ENCODE results near the gene ERFL.
"Not testable (repeated sequence)": the region's sequence is repeated elsewhere in the genome, so short reads cannot be mapped to it uniquely, and the experiment has no call there.

The ERFL gene

GRCh38 chr19:41941410-41942202, 13.4 kb upstream of the ERFL start:
- no peak for DNase-seq (ENCODE audit: low read depth)

- no peak for DNase-seq (ENCODE audit: low read depth)
These were observed 12.6 kb upstream of the ERFL start for GRCh38 chr19:41940731-41941409.

- DNase-seq (ENCODE audit: low read depth), result no peak
These were observed 11.8 kb upstream of the ERFL start for GRCh38 chr19:41939861-41940730.

- not testable (repeated sequence) for DNase-seq (ENCODE audit: low read depth)
These were observed 11.0 kb upstream of the ERFL start for GRCh38 chr19:41939209-41939608.

GRCh38 chr19:41937525-41938468, 9.5 kb upstream of the ERFL start:
- DNase-seq (ENCODE audit: low read depth), result no peak

- no peak for DNase-seq (ENCODE audit: low read depth)
These were observed 8.7 kb upstream of the ERFL start for GRCh38 chr19:41936961-41937360.

GRCh38 chr19:41936416-41936850, 8.2 kb upstream of the ERFL start:
- DNase-seq (ENCODE audit: low read depth), result no peak

- no peak for DNase-seq (ENCODE audit: low read depth)
These were observed 7.6 kb upstream of the ERFL start for GRCh38 chr19:41935760-41936415.

- DNase-seq (ENCODE audit: low read depth), result no peak
These were observed 6.7 kb upstream of the ERFL start for GRCh38 chr19:41934849-41935374.

- DNase-seq (ENCODE audit: low read depth), result no peak
These were observed 5.6 kb upstream of the ERFL start for GRCh38 chr19:41933693-41934426.

GRCh38 chr19:41932720-41933332, 4.6 kb upstream of the ERFL start:
- DNase-seq (ENCODE audit: low read depth), result no peak

- no peak for DNase-seq (ENCODE audit: low read depth)
These were observed 4.0 kb upstream of the ERFL start for GRCh38 chr19:41932259-41932719.

GRCh38 chr19:41930926-41931592, 2.8 kb upstream of the ERFL start:
- DNase-seq (ENCODE audit: low read depth), result no peak

- no peak for DNase-seq (ENCODE audit: low read depth)
These were observed 2.1 kb upstream of the ERFL start for GRCh38 chr19:41930322-41930722.

GRCh38 chr19:41929536-41930071, 1.4 kb upstream of the ERFL start:
- no peak for DNase-seq (ENCODE audit: low read depth)

GRCh38 chr19:41928754-41929535, 696 bp upstream of the ERFL start:
- no peak for DNase-seq (ENCODE audit: low read depth)

- DNase-seq (ENCODE audit: low read depth), result no peak
These were observed 604 bp downstream of the ERFL start for GRCh38 chr19:41927497-41928192.

Measured in GM04503 (cell line).